Astrocyte (in vitro differentiated cells and primary cell): ENCODE results near the gene CD109.

ENCODE experiments used
- EZH2 ChIP-seq: IDR thresholded peaks from 2 replicates; pipeline ENCODE4 v1.6.1; 2012; ENCODE audit warnings: mild to moderate bottlenecking, low read length, inconsistent platforms; ENCODE audit not compliant: insufficient read depth
- TF ChIP-seq, protein P1 (sequence below): IDR thresholded peaks from 2 replicates; pipeline ENCODE4 v1.5.1; 2011; ENCODE audit warnings: low read depth, mild to moderate bottlenecking, inconsistent platforms, low read length, moderate library complexity; ENCODE audit not compliant: insufficient read depth

DNA sequence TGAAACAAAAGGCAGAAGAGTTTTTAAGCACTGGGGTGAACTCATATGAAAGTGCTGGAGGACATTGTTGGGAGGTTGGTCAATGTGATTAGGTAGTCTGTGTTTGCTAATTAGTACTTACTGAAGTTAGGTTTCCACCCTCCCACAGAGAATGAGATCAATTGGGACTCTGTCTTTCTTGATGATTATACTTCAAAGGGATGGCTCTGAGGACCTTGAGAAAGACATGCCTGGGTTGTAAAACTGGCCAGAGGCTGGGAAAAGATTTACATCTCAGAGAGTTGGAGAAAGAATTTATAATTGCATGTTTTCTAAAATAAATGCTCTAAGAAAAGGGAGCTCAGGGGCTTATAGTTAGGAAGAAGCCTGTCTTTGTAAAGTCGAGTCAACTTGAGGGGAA, 74.0 kb downstream of the CD109 start:
- TF ChIP-seq, protein P1, sequence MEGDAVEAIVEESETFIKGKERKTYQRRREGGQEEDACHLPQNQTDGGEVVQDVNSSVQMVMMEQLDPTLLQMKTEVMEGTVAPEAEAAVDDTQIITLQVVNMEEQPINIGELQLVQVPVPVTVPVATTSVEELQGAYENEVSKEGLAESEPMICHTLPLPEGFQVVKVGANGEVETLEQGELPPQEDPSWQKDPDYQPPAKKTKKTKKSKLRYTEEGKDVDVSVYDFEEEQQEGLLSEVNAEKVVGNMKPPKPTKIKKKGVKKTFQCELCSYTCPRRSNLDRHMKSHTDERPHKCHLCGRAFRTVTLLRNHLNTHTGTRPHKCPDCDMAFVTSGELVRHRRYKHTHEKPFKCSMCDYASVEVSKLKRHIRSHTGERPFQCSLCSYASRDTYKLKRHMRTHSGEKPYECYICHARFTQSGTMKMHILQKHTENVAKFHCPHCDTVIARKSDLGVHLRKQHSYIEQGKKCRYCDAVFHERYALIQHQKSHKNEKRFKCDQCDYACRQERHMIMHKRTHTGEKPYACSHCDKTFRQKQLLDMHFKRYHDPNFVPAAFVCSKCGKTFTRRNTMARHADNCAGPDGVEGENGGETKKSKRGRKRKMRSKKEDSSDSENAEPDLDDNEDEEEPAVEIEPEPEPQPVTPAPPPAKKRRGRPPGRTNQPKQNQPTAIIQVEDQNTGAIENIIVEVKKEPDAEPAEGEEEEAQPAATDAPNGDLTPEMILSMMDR: no peak
- TF ChIP-seq EZH2: no peak
